ENCODE measurements around the gene TIGD1.

DNA sequence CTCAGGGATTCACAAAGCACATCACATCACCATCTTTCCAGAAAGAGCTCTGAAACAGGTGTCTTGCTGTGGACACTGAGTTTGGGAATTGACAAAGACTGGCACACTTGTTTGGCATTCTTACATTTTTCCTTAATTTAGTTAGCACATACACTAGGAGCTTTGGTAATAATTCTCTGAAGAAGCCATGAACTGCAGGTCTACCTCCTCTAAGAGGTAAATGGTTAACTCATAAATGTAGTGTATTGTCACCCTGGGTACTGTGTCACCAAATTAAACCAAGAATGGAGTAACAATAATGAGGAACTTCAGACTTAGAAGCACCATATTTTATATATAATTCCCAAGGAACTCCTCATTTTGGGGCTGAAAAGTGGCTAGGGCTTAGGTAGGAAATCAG lies 22.7 kb upstream of the TIGD1 start:
- TF ChIP-seq POLR2AphosphoS5 (IDR thresholded peaks at IDR 0.05; ENCODE audit: borderline replicate concordance, low read depth, low read length) (no peak), EZH2 (IDR thresholded peaks at IDR 0.05) (no peak)
